ENCODE data around the gene UBXN10. TPM values are rescaled to one million over a fixed set of nuclear protein-coding genes. Genes with fewer than 3 reads are reported as not detected.
A peak's percentile ranks its signal among the peaks of the same experiment; 100 is the strongest.

UBXN10 gene
- total and polyA plus RNA-seq, 2 of the 8 experiments (the other 6 are each of a cell fraction or from before 2014, with no cell fraction given): 0.43 to 0.68 TPM

GRCh38 chr1:20185834-20186782, at the start of gene UBXN10, which contains the start of gene PLA2G2C (continued):
- TF ChIP-seq SAP30 (IDR thresholded peaks at IDR 0.05; ENCODE audit: insufficient read depth, insufficient replicate concordance, low read length) (peak; percentile 34), CBX5 (IDR thresholded peaks at IDR 0.05; ENCODE audit: low read depth, low read length) (no peak), EP300 (IDR thresholded peaks at IDR 0.05; ENCODE audit: borderline replicate concordance in 1 of 2, low read depth in 2 of 2, low read length in 2 of 2) (peak in 1 of 2 experiments; percentile 65; a peak in 1 of 3 replicates), MAX (IDR thresholded peaks at IDR 0.05) (peak; percentile 91), SIN3A (conservative IDR thresholded peaks at IDR 0.05 in 1 of 2, IDR thresholded peaks at IDR 0.05 in 1 of 2; ENCODE audit: low read depth in 1 of 2, low read length in 2 of 2) (peak in 1 of 2 experiments; percentile 77; a peak in 1 of 4 replicates), SP1 (IDR thresholded peaks at IDR 0.05; ENCODE audit: low read depth, low read length) (peak; percentile 51; the same call in 1 of the 2 replicates), RBBP5 (IDR thresholded peaks at IDR 0.05; ENCODE audit: borderline replicate concordance, low read depth, low read length) (0 out of 2 replicates have a peak, but pooled peaks have one; percentile 46)
